Caki2 (cell line): ENCODE measurements around the gene CD300C. TPM values are rescaled to one million over a fixed set of nuclear protein-coding genes. Genes with fewer than 3 reads are reported as not detected.
A peak's percentile ranks its signal among the peaks of the same experiment; 100 is the strongest.
"Not testable (repeated sequence)": the region's sequence is repeated elsewhere in the genome, so short reads cannot be mapped to it uniquely, and the experiment has no call there.

Experiments
- DNase-seq: peaks from one replicate; pipeline ENCODE4 v3.0.0-alpha.2; 2015; ENCODE audit warnings: low read depth
- in situ Hi-C: cut with HindIII; loops from 2 replicates; pipeline ENCODE4 v1.10.0; 2016; ENCODE audit warnings: low sequenced_read_pairs, low pct_unique_long_range_greater_than_20kb, mixed read lengths
- total RNA-seq: library from RNA; depleted of rRNA; stranded (reverse); fragments of >200 nt; shearing (Covaris generic); gene quantifications from 2 replicates; pipeline ENCODE4 v1.2.3, GENCODE V29; 2014; ENCODE audit warnings: low replicate concordance; rRNA removed

The CD300C gene
- not detected in 2 replicates for total RNA-seq

DNA sequence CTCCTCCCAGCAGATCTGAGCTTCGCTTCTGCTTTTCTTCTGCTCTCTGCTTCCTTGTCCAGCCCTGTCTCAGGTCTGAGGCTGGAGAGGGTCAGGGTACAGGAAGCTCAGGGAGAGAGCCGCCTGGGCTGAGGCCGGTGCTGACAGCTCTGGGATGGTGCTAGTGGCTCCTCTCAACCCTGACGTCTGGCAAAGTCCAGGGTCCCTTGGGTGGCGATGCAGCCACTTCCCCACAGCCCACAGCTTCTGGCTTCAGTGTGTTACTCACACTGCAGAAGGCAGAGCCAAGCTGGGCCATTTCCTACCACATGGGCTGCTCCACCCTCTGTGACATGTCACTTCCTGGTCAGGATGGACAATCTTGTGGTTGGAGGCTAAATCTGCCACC is at the start of gene CD300C:
Gene CD300C (minus strand): TSS at position 273 of the 388 bp plus-strand sequence. CDS start 333 bp downstream, outside the sequence.
- in situ Hi-C loops: no loop called here
- no peak for DNase-seq

DNA sequence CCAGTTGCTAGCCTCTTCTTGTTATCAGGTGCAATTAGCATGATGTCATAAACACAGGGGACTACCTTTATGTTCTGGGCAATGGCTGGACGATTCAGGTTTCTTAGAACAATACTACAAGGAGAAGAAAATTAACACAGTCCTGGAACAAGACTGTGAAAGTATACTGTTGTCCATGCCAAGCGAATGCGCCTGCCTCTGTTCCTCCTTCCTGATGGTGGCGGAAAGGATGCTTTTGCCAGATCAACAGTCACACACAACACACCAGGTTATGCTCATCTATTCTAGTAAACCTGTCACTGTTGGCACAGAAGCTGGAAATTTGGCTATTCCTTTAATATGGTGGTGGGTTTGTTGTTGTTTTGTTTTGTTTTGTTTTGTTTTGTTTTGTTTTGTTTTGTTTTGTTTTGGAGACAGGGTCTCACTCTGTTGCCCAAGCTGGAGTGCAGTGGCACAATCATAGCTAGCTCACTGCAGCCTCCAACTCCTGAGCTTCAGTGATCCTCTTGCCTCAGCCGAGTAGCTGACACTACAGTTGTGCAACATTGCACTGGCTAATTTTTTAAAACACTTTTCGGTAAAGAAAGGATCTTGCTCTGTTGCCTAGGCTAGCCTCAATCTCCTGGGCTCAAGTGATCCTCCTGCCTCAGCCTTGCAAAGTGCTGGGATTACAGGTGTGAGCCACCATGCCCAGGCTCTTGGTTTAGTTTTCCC is 49.3 kb upstream of the CD300C start:
- in situ Hi-C loops: no loop called here
- no peak for DNase-seq

DNA sequence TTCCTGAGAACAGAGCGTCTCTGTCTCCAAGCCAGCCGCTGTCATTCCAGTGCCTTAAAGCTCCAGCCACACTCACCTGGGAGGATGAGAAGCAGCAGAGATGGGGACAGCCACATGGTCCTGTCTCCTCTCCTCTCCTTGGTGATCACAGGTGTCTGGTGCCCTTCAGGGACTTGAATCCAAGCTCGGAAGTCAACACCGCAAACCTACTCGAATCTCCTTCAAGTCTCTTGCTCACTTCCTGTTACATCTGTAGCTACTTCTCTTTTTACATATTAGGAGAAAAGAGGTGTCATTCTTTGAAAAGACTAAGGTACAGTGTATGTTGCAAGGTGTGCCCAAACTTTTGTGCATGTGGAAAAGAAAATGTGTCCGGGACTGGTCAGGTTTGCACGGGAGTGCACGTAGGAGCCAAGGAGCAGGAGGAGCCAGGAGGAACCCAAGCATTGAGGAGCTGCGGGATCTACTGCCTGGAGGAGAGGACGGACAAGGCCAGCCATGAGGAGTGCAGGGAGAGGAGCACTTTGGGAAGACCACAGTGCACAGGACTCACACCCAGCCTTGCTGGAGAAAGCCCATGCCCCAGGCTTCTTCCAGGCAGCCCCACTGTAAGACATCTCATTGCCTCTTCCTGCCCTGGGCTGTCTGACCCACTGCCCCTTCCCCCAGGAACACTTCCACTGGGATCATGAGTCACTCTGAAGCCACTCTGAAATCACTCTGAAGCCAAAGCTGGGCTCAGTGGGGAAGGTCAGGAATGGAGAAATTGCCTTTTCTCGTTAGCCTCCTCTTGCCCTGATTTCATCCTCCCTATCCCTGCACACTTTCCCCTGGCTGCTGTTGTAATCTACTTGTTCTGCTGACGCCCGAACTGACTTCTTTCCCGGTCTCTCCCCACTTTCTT is 46.4 kb upstream of the CD300C start, which contains the start of gene CD300LD:
Gene CD300LD (minus strand): TSS at position 197 of the 904 bp plus-strand sequence. CDS start 81 bp downstream, at position 116.
- no peak for DNase-seq
- in situ Hi-C loops: no loop called here

DNA sequence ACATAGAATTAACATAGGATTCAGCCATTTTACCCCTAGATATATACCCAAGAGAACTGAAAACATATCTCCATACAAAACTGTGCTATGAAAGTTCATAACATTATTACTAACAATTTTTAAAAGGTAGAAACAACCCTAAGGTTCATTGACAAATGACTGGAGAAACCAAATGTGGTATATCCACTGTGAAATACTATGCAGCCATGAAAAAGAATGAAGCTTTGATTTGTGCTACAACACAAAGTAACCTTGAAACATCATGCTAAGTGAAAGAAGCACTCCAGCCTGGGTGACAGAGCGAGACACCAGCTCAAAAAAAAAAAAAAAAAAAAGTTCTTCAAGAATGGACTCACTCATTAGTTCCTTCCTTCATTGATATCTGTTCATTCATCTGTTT is 45.6 kb upstream of the CD300C start:
- no peak for DNase-seq
- in situ Hi-C loops: no loop called here

DNA sequence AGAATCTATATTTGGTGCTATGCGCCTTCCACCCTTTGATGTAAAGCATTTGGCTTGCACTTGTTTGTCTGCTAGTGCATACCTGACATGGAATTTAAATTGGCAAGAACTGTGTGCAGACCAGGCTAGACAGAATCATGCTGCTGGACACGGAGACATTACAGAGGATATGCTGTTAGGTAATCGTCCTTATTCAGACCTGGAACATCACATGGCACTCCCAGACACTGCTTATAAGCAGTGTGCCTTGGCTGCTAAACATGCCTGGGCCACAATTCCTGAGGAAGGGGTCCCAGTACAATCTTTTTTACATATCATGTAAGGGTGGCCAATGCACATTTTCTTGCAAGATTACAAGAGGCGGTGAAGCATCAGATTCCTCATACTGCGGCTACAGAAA is 39.8 kb upstream of the CD300C start:
- DNase-seq: no peak
- in situ Hi-C loops: no loop called here

DNA sequence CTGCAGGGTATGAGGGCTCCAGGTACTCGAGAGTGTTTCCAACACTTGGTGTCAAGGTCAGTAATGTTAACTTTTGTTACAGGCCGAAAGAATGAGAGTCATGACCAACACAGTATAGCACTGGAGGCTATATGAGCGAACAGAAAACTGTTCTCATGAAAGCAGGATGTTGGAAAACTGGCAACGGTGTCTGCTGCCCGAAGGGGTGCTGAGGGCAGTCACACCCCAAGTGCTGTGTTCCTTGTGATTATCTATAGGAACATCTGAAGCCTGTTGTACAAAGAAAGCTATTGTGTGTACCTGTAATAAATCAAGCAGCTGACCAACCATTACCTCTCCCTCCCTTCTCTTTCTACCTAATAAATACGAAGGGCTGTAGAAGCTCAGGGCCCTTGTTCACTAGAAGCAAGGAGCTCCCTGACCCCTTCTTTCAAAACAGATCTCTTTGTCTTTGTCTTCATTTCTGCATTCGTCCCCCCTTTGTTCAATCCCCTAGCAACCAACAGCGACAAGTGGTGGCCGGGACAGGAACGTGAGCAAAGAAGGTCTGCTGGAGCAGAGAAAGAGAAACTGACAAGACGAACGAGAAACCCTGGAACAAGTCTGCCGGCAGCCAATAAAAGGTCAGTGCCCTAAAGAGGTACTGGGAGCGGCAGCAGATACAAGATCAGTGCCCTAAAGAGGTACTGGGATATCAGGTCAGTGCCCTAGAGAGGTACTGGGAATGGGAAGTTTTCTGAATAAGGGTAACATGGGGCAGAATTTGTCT is 38.6 kb upstream of the CD300C start:
- in situ Hi-C loops: no loop called here
- no peak for DNase-seq

DNA sequence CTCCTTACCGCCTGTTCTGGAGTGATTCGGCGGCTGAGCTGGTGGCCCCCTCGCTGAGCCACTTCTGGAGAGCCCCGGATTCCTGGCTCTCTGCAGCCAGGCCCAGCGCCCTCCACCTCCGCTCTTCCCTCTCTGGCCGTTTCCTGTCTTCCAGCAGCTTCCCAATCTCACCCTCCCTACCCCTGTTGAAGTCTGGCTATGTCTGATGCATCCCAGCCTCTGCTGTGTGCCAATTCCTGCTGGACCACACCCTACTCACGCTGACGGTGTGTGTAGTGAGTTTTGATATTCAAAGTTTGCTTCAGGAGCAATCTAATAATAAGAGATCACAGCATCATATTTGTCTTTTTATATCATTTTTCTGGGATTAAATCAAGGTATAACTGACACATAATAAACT is 36.7 kb upstream of the CD300C start:
- in situ Hi-C loops: no loop called here
- no peak for DNase-seq

DNA sequence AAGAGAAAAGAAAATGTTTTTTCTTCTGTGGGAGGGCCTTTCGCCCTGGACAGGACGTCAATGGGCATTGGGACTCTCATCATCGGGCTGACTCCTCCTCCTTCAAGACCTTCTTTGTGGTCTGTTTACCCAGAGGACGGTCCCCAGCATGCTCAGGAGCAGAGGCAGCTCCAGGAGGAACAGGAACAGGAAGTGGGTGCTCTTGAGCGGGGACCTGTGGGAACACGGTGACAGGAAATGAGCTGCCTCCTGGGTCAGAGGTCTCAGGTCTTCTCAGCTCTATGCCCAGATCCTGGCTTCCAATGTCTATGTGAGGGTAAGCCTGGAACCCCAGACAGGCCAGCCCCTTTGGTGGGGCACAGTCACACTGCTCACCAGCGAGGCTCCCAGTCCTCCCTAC is 34.0 kb upstream of the CD300C start:
- no peak for DNase-seq
- in situ Hi-C loops: no loop called here

DNA sequence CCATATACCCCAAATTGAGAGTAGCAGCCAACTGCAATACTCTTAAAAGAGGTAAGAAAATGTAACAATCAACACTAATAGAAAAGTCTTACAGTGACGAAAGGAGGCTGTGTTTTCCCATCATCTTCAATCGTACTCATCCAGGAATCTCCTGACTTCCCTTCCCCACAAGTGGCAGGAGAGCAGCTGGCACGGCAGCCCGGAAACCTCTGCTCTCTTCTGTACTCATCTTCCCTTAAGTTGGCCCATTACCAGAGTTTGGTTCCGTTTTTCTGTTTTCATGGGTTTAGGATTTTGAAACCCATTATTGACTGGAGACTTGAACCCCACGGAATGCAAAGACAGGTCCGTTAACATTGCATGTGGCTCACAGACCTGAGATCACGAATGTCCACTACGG is 33.1 kb upstream of the CD300C start:
- DNase-seq: no peak
- in situ Hi-C loops: no loop called here

DNA sequence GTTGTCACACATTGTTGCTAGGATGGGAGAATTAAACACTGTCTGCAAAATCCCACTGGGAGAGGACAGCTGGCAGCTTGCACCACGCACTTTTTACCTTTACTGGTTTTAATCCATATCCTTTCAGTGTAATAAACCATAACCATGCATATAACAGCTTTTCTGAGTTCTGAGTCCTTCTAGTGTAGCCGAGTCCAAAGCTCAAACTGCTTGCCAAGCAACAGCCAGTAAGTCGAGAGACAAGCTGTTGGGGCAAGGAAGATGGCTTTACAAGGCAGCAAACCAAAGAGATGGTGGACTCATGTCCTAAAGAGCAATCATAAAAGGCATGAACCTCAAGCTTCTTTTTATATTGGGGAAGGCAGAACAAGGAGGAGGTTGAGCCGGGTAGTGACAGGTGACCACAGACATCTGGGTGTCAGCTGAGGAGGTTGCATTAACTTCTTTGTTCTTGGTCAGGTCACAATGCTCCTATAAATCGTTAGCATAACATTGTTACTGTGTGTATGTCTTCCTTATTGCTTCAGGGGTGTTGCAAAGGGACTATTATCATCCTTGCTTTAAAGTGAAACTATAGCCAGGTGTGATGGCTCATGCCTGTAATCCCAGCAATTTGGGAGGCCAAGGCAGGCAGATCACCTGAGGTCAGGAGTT is 28.7 kb upstream of the CD300C start:
- in situ Hi-C loops: no loop called here

DNA sequence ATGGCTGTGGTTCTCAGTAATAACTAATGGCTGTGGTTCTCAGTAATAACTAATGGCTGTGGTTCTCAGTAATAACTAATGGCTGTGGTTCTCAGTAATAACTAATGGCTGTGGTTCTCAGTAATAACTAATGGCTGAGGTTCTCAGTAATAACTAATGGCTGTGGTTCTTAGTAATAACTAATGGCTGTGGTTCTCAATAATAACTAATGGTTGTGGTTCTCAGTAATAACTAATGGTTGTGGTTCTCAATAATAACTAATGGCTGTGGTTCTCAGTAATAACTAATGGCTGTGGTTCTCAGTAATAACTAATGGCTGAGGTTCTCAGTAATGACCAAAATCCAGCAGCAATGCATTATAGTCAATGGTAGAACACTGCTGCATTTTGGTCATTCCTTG is 27.7 kb upstream of the CD300C start:
- in situ Hi-C loops, DNase-seq: not testable (repeated sequence)

More for the DNA sequence above, 28.7 kb upstream of the CD300C start:
- DNase-seq: no peak

DNA sequence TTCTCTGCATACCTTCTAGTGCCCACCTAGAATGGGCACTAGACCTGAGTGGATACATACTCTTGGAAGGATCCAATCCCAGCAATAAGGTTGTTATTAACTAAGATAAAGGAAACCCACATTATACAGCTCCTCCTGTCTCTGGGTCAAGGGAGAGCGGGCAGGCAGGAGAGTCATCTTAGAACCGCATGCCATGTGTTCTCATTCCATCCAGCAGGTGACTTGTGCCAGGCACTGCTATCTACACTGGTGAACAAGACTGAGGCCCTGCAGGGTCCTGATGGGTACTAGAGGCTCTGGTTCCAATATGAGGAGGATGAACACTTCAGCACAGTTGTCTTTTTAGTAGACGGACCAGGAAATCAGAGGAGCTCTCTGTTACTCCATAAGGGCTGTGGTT is 27.3 kb upstream of the CD300C start:
- no peak for DNase-seq

DNA sequence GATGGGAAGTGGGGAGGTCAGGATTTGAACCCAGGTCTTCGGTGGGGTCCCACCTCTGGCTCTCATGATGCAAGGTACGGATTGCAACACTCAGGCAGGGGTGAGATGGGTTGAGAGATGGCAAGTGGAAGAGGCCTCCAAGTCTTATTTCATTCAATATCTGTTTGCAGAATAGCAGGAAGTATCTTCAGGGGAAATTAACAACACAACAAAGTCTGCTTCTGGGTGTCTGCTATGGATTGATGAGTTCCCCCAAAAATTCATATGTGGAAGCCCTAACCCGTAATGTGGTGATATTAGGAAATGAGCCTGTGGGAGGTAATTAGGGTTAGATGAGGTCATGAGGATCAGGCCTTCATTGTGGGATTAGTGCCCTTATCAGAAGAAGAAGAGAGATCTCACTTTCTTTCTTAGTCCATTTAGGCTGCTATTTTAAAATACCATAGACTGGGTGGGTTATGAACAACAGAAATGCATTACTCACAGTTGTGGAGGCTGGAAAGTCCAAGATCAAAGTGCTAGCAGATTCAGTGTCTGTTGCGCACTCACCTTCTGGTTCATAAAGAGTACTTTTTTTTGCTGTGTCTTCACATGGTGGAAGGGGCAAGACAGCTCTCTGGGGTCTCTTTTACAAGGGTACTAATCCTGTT is 25.8 kb upstream of the CD300C start:
- no peak for DNase-seq
- in situ Hi-C loops: no loop called here

More for the DNA sequence above, 27.3 kb upstream of the CD300C start:
- in situ Hi-C loops: no loop called here

DNA sequence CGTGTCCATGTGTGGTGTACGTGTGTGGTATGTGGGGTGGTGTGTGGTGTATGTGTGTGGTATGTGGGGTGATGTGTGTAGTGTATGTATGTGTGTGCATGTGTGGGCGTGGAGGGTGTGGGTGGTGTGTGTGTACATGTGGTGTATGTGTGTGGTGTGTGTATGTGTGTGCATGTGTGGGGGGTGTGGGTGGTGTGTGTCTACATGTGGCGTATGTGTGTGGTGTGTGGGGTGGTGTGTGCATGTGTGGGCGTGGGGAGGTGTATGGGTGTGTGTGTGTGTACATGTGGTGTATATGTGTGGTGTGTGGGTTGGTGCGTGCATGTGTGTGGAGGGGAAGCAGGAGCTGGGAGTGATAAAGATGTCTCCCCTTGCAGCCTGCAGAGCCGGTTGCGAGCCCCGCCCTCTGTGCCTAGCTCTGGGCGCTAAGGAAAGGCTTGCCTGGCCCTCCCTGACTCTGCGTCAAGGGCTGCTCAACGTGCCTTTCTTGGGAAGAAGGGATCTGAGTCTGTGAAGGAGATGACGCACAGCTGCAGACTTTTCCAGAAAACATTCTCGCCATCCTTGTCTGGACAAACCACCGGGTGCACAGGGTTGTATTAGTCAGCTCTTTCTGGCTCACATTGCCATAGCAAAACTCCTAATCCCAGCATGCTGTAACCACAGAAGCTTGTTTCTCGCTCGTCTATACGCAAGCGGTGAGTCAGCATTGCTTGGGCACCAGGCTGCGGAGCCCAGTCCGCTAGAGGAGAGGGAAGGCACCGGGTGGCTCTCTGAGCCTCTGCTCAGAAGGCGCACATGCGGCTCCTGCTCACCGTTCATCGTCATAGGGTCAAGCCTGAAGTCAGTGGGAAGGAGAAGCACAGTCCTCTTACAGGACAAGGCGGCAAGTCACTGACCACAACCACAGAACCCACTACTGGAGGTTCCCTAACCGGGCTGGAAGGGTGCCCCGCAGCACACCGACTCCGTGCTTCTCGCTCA is 23.4 kb upstream of the CD300C start:
- DNase-seq: peak; percentile 97
- in situ Hi-C loops: no loop called here

DNA sequence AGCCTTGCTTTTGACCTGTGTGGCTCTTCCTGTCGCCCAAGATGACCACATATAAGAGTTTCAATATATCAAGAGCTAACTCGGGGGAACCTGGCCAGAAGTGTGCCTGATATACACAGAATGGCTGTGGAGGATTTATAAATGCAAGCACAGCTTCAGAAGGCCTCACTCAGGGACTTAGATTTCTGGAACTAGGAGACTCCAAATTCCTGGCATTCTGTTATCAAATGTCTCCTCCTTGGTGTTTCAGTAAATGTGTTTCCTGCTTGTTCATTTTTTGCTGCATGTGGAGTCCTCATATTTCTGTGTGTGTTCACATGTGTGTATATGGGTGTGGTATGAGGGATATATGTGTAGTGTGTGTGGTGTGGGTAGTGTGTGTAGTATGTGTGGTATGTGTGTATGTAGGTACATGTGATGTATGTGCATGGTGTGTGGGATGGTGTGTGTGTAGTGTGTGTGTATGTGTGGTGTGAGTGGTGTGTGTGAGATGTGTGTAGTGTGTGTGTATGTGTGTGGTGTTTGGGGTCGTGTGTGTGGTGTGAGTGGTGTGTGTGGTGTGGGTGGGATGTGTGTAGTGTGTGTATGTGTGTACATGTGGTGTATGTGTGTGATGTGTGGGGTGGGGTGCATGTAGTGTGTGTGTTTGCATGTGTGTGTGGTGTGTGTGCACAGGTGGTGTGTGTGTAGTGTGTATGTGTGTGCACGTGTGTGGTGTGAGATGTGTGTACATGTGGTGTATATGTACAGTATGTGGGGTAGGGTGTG is 22.4 kb upstream of the CD300C start:
- in situ Hi-C loops: no loop called here
- no peak for DNase-seq

DNA sequence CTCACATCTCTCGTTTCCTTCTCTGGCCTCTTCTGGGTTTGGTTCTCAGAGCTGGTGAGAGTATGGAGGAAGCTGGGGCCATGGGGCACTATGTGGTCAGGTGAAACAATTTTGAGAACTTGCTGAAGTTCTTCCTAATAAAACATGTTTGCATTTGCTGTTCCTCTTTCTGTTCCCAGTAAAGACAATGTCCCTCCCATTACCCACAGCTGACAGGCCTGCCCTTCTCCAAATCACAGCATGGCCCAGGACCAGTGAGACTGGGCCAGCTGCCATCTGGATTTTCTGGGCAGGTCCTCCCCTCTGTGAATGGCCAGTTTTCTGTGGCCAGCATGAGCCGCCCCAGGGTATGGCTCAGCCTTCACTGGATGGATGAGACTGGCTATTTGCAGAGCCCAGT is 21.5 kb upstream of the CD300C start, which contains the start of gene CD300H:
Gene CD300H (minus strand): TSS at position 113 of the 400 bp plus-strand sequence.
- DNase-seq: no peak

More for the DNA sequence above, 21.5 kb upstream of the CD300C start, which contains the start of gene CD300H:
- in situ Hi-C loops: no loop called here
